BE2C (cell line): Measurements from ENCODE around the gene PTPRM.

Experiments used
- DNase-seq: peaks from one replicate; pipeline ENCODE4 v3.0.0-alpha.2; 2020
- H3K27me3 ChIP-seq: fragments of 250-450 bp; sonication (Bioruptor Pico); 2 replicates; pipeline ENCODE4 v1.5.1; 2020; ENCODE audit warnings: mild to moderate bottlenecking
- H3K36me3 ChIP-seq: fragments of 250-450 bp; sonication (Bioruptor Pico); 2 replicates; pipeline ENCODE4 v1.5.1; 2020; ENCODE audit warnings: mild to moderate bottlenecking
- H3K4me1 ChIP-seq: fragments of 250-450 bp; sonication (Bioruptor Pico); 2 replicates; pipeline ENCODE4 v1.5.1; 2020
- H3K4me3 ChIP-seq: 2 replicates; pipeline ENCODE4 v1.5.1; 2011; ENCODE audit warnings: low read depth, low read length
- H3K9me3 ChIP-seq: fragments of 250-450 bp; sonication (Bioruptor Pico); 2 replicates; pipeline ENCODE4 v1.5.1; 2020
- TF ChIP-seq, protein P1 (sequence below): IDR thresholded peaks from 2 replicates; pipeline ENCODE4 v1.5.1; 2012; ENCODE audit warnings: mild to moderate bottlenecking, low read depth, low read length

The PTPRM gene

DNA sequence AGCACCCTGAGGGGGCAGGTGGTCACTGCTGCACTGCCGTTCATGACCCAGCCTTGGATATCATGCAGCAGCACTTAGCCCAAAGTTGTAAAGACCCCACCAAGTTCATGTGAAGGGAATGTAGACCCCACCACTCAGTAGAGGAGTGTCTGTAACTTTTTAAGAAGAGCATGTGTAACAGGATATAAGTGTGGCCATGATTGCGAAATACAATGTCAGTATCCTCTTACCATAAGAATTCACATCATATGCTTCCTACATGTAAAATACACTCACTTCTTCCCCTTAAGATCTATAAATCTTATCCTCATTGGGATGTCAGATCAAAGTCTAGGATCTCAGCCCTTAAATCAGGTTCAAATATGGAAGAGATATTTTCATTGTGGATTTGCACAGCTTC is 276.9 kb downstream of the PTPRM start:
- DNase-seq: no peak
- Histone ChIP-seq H3K4me3 (no peak overlapping the region), H3K9me3 (no peaks in the 10 kb centered on the region), H3K27me3 (no peaks in the 10 kb centered on the region), H3K4me1 (no peaks in the 10 kb centered on the region), H3K36me3 (no peaks in the 10 kb centered on the region)
- TF ChIP-seq, protein P1, sequence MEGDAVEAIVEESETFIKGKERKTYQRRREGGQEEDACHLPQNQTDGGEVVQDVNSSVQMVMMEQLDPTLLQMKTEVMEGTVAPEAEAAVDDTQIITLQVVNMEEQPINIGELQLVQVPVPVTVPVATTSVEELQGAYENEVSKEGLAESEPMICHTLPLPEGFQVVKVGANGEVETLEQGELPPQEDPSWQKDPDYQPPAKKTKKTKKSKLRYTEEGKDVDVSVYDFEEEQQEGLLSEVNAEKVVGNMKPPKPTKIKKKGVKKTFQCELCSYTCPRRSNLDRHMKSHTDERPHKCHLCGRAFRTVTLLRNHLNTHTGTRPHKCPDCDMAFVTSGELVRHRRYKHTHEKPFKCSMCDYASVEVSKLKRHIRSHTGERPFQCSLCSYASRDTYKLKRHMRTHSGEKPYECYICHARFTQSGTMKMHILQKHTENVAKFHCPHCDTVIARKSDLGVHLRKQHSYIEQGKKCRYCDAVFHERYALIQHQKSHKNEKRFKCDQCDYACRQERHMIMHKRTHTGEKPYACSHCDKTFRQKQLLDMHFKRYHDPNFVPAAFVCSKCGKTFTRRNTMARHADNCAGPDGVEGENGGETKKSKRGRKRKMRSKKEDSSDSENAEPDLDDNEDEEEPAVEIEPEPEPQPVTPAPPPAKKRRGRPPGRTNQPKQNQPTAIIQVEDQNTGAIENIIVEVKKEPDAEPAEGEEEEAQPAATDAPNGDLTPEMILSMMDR: no peak

DNA sequence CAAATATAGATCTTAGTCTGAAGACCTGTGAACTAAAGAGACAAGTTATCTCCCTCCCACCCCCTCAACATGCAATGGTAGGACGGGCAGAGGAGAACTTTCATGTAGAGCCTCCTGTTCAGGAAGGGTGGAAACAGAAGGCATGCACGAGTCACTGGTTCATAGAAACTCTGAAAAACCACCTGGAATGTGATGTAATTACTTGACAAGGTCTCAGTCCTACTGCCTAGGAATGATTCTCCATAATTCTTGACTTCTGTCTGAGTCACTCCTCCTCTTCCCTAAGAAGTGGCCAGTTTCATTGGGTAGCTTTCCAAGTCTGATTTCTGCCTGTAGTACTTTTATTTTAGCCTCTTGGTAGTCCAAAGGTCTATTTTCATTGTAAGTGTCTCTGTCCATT is 277.3 kb downstream of the PTPRM start:
- DNase-seq: no peak
- no peaks in the 10 kb centered on the region for H3K4me1 ChIP-seq
- H3K9me3 ChIP-seq: no peaks in the 10 kb centered on the region
- no peak overlapping the region for H3K4me3 ChIP-seq
- no peaks in the 10 kb centered on the region for H3K36me3 ChIP-seq
- H3K27me3 ChIP-seq: no peaks in the 10 kb centered on the region
- TF ChIP-seq, protein P1: no peak

DNA sequence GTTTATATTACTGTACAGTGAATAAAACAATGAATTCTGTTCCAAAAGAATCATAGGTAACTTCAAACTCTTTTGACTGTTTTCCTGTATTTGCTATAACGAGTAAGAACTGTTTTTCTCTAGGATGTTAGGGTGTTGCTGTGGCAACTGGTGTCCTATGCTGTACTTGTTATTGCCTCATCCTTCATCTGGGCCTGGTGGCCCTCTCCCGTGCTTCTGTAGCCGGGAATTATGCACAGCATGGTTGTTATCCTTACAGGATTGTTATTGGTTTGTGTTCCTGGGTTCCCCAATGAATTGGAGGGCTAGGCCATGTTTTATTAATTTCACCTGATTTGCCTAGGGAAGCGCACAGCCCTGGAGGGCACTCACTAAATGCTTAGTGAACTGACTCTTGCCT is 279.2 kb downstream of the PTPRM start:
- Histone ChIP-seq H3K4me3 (no peak overlapping the region), H3K9me3 (no peaks in the 10 kb centered on the region), H3K36me3 (no peaks in the 10 kb centered on the region), H3K27me3 (no peaks in the 10 kb centered on the region), H3K4me1 (no peaks in the 10 kb centered on the region)
- DNase-seq: no peak
- TF ChIP-seq, protein P1: no peak

DNA sequence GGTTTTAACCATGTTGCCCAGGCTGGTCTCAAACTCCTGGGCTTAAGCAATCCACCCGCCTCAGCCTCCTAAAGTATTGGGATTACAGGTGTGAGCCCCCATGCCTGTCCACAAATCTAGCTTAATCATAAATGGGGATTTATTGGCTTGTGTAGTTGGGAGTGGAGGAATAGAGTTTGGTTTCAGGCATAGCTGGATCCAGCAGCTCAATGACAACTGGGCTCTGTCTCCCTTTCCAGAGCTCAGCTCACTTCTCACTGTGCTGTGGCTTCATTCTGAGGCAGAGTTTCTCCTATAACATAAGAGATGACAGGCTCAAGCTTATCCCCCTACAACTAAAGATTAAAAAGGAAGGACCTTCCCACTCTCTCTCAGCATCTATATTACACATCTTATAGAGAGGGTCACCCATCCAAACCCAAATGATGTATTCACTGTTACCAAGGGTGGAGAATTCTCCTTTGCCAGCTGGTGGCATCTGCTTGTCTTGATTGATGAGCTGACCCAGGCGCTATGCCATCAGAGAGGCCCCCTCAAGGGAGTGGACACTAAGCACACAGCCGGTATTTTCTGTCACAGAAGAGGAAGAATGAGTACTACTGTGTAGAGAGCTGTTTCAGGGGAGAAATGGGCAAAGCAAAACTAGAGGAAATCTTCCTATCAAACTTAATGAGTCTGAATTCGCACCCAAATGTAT is 280.4 kb downstream of the PTPRM start:
- H3K4me3 ChIP-seq: no peak overlapping the region
- no peaks in the 10 kb centered on the region for H3K4me1 ChIP-seq
- H3K27me3 ChIP-seq: no peaks in the 10 kb centered on the region
- DNase-seq: no peak
- TF ChIP-seq, protein P1: no peak
- no peaks in the 10 kb centered on the region for H3K9me3 ChIP-seq
- H3K36me3 ChIP-seq: no peaks in the 10 kb centered on the region

DNA sequence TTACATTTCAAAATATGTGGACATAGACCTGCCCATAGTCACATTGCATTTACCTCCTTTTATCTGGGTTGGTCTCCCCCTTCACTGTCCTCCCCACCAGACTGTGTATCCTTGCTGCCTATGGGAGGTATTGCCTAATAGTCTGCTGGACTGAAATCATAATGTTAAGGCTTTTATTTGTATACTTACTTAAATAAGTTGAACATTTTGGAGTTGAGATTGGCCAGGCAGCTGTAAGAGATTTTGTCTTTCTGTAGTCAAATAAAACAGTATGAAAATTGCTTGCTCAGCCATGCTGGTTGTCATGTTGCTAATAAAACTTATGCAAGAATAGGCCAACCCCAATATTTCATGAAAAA is 280.9 kb downstream of the PTPRM start:
- H3K36me3 ChIP-seq: no peaks in the 10 kb centered on the region
- H3K4me1 ChIP-seq: no peaks in the 10 kb centered on the region
- no peak for DNase-seq
- no peak overlapping the region for H3K4me3 ChIP-seq
- H3K27me3 ChIP-seq: no peaks in the 10 kb centered on the region
- TF ChIP-seq, protein P1: no peak
- H3K9me3 ChIP-seq: no peaks in the 10 kb centered on the region

DNA sequence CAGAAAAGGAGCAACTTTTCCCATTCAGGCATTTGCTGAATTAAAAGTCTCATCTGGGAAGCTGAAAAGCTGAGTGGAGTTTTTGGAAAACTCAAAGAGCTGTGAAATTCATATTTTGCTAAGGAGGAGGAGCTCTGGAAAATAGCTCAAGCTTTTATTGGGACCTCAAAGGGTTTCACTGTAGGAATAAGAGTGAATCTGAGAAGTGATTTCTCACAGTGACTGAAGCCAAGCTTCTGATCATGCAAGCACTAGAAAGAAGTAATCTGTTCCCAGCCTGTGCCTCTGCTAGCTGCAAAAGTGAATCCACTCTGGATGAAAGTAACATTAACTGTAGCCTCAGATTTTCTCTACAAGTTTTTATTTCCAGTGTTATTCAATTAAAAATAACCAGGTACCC is 283.3 kb downstream of the PTPRM start:
- DNase-seq: no peak
- Histone ChIP-seq H3K9me3 (no peaks in the 10 kb centered on the region), H3K27me3 (no peaks in the 10 kb centered on the region), H3K4me3 (no peak overlapping the region), H3K4me1 (no peaks in the 10 kb centered on the region), H3K36me3 (no peaks in the 10 kb centered on the region)
- TF ChIP-seq, protein P1: no peak
